Right ventricle myocardium inferior (tissue), 1 donor: Measurements from ENCODE around the gene CTU2. TPM values are rescaled to one million over a fixed set of nuclear protein-coding genes. Genes with fewer than 3 reads are reported as not detected.

Experiments
- ATAC-seq: fragments of 200-7000 bp; cut with Tn5 transposase; one replicate; pipeline ENCODE4 v1.9.1; 2020; ENCODE audit warnings: mild to moderate bottlenecking, moderate library complexity
- DNase-seq: peaks from one replicate; pipeline ENCODE4 v3.0.0; 2021; ENCODE audit errors: missing footprints
- intact Hi-C: fragments of 100-400 bp; cut with DNase I; formaldehyde crosslinking; loops from one replicate; pipeline ENCODE4 v1.11.0; 2022
- total RNA-seq: library from RNA; stranded (reverse); fragmentation: NEBNext Ultra II Directional; extraction: Animal tissue kit (Norgen Biotek cat#: 25700); gene quantifications from one replicate; pipeline ENCODE4 v1.2.1, GENCODE V29; 2021
- donor health status: DM: no; HTN: yes; CAD: no; lungs with severe emphysema.

CTU2 gene
- total RNA-seq, 1 donor from 2014 or later = 13.1 TPM

DNA sequence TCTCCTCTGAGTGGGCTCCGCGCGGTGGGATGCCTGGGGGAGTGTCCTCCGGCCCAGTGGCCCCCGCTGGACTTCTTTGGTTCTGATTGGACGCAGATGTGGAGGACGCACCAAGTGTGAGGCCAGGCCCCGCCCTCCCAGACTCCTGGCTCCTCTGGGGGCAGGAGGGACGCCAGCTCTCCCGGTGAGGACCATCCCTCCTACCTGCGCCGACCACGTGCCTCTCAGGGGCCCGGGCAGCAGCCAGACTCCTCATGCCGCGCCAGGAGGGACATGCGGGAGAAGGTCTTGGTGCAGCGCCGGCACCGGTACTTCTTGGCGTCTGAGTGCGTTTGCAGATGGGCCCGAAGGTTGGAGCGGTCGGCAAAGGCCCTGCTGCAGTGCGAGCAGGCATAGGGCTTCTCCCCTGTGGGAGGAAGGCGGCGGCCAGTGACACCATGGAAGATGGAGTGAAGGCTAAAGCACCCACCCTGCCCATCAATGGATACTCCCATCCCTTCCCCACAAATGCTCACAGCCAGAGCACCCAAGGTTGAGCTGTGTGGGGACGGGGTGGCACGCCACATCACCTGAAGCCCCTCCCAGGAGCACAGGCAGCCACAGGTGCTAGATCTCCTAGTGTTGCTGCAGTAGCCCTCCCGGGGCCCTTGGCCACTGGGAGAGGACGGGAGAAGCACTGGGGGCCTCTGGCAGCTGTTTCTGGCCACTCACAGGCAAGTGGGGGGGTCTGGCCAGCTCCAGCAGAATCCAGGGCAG lies 27.9 kb upstream of the CTU2 start:
- DNase-seq = no peak
- intact Hi-C loops = no loop called here
- no peak for ATAC-seq

DNA sequence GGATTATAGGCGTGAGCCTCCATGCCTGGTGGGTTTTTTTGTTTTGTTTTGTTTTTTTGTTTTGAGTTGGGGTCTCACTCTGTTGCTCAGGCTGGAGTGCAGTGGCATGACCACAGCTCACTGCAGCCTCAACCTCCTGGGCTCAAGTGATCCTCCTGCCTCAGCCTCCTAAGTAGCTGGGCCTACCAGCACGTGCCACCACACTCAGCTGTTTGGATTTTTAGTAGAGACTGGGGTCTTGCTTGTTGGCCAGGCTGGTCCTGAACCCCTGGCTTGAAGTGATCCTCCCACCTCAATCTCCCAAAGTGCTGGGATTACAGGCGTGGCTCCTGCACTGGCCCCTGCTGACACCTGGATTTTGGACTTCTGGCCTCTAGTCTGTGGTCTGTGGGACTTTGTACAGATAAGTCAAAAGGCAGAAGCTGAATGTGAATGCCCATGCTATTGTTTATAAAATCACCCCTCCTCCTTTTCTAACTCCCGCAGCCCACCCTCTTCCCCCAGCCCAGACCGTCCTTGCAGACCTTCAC lies 25.7 kb upstream of the CTU2 start:
- intact Hi-C loops = no loop called here
- no peak for DNase-seq
- no peak for ATAC-seq

DNA sequence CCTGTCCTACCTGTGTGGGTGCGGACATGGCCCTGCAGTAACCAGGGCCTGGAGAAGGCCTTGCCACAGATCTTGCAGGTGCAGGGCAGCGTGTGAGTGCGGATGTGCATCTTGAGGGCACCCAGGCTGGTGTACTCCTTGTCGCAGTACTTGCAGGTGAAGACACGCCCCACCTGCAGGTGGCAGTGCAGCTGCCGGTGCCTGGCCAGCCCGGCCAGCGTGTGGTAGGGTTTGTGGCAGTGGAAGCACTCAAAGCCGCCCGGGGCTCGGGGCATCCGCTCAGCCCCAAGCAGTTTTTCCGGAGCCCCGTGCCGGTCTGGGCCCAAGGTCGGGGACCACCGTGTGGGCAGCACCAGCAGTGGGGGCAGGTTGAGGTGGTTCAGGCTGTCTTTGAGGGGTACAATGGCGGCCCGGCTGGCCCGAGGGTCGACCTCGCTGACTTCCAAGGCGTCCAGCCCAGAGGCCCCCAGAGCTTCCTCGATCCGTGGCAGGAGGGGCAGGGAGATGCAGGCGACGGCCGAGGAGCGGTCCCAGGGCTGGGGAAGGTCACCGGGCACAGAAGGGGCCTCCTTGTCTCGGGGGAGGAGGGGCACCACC lies 25.1 kb upstream of the CTU2 start:
- ATAC-seq (no peak), DNase-seq (no peak)
- intact Hi-C loops = no loop called here

DNA sequence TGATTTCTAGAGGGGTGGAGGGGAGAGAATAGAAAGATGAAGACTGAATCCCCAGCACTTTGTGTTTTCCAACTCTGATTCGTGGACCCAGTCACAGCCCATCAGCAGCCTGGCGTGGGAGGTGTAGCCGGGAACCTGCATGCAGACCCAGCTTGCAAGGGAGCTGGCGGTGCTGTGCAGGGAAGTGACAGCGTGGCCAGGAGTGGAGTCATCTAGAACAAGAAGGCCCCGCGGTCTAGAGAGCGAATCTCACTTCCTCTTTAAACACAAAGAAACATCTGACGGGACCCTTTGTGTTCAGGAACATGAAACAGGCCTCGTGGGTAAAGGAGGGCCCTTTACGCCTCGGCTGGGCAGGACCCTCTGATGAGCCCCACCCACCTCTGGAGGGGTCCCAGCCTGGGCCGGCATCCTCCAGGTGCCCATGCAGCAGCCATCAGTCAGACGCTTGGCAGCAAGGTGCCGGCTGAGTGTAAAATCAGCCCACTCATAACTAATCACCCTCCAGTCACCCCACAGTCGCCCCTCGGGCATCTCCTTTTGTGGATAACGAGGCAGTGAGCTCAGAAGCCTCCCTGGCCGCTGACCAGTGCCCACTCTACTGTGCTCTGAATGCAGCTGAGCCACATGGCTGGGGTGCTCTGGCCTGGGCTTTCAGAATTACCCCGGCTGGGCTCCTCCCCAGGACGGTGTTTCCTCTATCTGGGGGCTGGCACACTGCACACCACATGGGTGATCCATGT lies 24.4 kb upstream of the CTU2 start:
- intact Hi-C loops = no loop called here
- DNase-seq = peak; percentile 85
- ATAC-seq = peak; percentile 20

DNA sequence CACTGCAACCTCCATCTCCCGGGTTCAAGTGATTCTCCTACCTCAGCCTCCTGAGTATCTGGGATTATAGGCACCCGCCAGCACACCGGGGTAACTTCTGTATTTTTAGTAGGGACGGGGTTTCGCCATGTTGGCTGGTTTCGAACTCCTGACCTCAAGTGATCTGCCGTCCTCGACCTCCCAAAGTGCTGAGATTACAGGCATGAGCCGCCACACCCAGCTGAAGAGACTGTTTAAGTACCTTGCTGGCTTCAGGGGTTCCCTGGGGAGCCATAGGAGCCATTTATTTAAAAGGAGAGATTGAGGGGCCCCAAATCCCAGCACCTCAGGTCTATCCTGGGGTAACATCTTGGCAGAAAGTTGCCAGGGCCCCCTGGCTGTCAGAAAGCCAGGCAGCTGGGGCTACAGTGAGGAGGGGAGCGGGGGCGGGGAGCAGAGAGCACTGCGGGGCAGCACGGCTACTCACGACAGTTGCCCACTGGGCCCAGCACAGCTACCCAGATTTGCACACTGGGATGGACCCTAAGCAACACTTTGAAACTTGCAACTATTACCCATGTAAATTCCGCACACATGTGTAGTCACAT lies 21.6 kb upstream of the CTU2 start:
- DNase-seq = no peak
- intact Hi-C loops = no loop called here
- ATAC-seq = no peak

DNA sequence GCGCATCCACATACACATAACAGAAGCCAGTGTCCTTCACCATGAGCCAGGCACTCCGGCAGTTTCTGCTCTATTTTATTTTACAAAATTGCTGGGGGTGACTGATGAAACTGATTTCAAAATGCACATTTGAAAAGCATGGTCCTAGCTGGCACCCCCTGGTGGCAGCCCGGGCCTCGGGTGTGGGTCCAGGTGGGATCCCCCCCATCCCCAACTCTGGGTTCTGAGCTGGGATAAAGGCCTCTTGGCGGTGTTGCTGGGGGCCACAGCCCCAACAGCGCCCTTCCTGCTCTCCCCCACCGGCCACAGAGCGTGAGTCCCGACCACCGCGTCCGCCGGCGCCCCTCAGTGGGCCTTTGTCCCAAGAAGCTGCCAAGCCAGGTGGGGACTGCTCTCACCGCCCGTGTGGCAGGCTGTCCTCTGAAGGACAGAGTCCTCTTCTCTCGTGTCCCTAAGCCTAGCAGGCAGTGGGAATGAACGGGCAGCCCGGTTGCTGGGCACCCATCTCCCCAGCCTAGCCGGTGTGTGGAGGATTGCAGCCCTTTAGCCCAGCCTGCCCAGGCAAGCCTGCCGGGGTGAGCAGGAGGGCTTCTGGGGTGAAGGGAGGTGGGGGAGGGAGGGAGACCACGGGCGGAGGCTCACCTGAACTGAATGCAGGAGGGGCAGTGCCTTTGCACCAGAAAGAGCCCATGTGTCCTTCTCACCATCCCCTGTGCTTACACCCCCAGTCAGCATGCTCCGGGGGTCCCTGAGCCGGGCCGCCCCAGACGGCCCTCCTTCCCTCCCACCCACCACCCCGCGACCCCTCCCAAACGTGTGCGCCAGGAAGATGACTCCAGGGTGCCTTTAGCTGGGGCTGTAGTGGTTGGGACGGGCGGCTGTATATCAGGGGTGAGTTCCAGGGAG lies 20.9 kb upstream of the CTU2 start:
- DNase-seq = no peak
- intact Hi-C loops = no loop called here
- peak; percentile 15 for ATAC-seq

DNA sequence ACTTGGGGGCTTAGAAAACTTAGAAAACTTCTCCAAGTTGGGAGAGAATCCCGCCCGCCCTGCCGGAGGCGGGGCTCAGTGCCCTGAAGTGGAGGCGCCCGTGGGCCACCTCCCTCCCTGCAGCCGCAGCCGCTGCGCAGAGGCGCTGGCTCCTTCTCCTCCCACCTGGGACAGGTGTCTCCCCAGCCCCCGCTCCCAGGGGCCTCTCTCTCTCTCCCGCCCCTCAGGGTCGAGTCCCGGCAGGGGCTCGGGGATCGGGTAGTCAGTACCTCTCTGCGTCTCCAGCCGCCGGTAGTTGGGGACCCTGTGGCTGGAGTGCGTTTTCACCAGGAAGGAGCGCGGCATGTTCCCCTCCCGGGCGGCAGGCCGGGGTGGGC lies 20.3 kb upstream of the CTU2 start:
- ATAC-seq = peak; percentile 32
- intact Hi-C loops = no loop called here
- no peak for DNase-seq

DNA sequence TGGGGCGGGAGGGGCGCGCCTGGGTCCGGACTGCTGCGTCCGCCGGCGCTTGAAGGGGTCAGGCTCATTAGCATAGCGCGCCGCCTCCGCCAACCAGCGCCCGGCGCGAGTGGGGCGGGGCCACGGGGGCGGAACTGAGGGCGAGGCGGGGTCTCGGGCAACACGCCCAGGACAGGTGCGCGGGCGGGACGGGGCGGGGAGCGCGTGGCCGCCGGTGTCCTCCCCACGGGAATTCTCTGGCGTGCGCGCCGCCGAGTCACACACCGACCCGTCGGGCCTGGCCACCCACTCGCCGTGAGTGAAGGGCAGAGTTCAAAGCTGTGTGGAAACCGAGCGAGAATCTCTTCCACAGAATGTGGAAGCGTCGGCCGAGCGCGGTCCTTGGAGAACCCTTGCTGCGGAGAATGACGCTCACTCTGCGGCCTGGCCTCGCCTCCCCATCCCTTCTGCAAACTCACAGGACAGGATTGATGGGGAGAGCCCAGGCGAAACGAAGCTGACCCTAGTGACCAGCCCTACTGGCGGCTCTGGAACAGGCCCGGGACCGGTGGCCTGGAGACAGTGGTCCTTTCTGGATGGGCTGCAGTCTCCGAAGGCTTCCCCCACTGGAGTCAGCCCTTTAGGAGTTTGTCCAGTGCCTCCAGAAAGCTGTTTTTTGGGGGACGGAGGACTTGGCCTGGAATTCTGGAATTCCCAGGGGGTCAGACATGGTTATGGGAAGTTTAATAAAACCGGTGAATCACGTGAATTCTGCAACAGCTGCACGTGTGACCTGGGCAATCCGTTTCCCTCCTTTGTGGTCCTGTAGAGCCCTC lies 19.7 kb upstream of the CTU2 start, which contains the start of gene SNAI3:
SNAI3 (minus strand) TSS at position 69 of the 815 bp plus-strand sequence. CDS start 101 bp downstream, outside the sequence.
- DNase-seq = peak; percentile 94
- peak; percentile 91 for ATAC-seq
- intact Hi-C loops = no loop called here

DNA sequence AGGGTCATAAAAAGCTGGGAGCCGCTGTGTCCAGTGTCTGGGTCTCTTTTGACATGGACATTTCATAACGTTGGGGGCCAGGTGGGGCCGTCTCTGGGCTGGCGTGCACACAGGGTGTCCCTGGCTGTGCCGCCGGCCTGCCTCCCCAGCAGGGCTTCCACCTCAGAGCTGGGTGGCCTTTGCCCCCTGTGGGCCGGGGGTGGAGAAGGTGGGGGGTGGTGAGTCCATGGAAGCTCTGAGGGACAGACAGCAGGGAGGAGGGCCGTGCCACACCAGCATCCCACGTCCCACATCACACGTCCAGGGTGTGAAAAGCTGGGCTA lies 19.1 kb upstream of the CTU2 start:
- DNase-seq (no peak), ATAC-seq (no peak)
- intact Hi-C loops = no loop called here

DNA sequence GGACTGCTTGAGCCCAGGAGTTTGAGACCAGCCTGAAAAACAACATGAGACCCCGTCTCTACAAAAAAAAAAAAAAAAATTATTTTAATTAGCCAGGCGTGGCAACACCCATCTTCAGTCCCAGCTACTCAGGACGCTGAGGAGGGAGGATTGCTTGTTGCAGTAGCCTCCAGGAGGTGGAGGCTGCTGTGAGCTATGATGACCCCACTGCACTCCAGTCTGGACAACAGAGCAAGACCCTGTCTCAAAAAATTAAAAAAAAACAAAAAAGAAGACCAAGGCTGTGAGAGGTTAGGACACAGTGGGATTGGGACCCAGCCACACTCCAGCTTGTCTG lies 18.7 kb upstream of the CTU2 start:
- no peak for DNase-seq
- no peak for ATAC-seq
- intact Hi-C loops = no loop called here

DNA sequence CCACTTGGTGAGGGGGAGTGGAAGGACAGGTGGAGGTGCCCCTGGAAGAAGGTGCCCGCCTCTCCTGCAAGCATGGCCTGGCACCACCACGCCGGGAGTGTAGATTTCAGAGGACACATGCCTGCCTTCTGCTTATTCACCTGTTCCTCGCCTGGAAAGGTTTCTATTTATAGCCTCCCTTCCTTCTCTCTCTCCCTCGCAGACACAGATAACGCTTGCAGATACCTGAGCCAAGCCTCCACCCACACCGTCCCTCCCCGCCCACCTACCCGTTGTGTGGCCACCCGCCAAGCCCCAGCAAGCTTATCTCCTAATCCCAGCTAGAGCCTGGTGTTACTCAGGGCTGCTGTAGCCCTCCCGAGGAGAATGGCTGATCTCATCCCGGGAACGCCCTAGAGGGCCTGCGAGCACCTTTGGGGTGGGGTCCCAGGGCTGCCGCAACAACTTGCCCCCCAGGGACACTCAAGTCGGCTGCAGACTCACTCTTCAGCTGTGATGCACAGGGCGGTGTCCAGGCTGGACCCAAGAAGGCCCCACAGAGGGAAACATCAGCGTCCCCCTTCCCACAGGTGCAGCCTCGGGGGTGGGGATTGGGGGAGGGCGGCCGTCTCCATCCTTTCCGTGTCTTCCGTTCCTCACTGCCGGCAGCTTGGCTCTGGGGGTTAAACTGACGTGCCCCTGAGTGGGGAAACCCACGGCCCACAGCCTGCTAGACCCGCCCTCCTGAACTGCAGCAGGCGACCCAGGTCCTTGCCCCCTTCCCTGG lies 18.1 kb upstream of the CTU2 start:
- no peak for DNase-seq
- intact Hi-C loops = no loop called here
- ATAC-seq = no peak

DNA sequence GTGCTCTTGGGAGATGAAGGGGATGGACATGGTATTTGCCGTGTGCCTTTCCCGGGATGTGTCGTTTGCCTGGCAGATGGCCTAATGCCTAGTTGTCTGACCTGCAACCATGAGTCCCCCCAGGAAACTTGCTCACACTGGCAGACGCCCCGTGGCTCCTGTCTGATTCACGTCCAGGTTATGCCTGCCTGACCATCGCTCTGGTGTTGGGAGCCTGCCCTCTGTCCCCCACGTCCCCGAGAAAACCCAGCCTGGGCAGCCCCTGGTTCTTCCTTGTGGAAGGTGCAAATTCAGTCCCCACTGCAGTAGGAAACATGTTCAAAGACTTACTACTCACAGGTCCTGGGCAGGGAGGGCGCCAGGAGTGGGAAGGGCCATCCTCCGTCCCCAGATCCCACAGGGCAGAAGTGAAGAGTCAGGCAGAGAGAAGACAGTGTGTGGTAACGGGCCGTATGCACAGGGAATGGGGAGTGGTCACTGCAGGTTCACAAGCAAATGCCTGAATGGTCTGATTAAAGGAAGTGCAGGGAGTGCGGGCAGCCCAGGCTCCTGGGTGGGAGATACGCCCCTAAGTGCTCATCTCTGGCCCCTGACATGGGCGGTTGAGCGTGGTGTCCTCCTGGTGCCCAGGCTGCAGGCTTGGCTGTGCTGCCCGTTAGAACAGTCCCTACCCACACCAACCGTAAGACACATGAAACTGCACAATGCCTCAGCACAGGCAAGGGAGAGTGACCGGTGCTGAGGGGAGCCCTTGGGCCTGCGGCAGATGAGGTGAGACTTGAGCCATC lies 15.8 kb upstream of the CTU2 start:
- intact Hi-C loops = no loop called here
- ATAC-seq (no peak), DNase-seq (no peak)

DNA sequence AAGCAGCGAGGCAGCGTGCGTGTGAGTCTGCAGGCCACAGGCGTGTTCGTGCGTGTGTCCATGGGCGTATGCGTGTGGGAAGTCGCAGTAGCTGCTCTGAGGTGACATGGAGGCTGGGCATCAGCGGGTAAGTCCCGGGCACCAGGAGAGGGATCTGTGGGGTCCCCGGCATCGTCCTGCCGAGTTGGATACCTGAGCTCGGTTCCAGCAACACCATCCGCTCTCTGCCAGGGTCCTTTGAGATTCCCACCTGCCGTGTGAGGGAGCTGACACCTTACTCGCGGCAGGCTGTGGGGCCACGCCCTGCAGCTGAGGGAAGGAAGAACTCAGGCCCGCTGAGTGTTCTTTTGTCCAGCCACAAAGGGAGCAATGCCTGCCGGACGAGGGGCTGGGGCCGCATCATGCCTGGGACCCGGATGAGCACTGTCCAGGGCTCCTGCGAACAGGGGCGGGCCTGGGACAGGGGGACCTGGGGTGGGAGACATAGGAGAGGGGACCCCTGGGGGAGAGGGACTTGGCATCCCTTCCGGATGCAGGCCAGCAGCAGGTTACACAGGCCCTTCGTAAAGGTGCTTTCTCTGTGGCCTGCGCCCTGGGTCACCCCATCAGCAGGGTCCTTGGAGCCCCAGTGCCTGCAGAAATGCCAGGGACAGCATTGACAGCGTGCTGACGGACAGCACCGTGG lies 15.0 kb upstream of the CTU2 start:
- ATAC-seq (no peak), DNase-seq (no peak)
- intact Hi-C loops = no loop called here

DNA sequence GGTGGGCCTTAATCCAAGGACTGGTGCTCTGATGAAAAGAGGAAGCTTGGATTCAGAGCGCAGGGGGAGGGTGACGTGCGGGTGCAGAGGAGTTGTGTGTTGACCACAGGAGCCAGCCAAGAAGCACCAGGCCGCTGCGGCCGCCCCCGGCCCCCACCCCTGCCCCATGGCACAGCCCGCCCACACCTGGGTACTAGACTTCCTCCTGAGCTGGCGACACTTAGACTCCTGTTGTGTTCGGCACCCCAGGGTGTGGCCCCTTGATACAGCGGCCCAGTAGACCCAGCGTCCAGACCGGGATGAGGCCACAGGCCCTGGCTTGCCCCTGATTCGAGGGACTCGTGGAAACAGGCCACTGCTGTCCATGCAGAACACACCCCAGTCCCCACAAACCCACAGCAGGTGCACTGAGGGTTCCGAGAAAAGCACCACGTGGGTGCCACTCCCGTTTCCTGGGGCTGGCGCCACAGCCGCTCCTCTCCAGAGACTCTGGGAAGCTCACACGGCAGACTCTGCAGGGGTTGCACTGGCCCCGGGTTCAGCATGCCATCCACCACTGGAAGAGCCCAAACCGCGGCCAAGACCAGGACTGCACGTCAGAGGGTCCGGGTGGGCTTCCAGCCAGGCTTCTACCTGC lies 14.3 kb upstream of the CTU2 start:
- no peak for ATAC-seq
- intact Hi-C loops = no loop called here
- DNase-seq = peak; percentile 83

DNA sequence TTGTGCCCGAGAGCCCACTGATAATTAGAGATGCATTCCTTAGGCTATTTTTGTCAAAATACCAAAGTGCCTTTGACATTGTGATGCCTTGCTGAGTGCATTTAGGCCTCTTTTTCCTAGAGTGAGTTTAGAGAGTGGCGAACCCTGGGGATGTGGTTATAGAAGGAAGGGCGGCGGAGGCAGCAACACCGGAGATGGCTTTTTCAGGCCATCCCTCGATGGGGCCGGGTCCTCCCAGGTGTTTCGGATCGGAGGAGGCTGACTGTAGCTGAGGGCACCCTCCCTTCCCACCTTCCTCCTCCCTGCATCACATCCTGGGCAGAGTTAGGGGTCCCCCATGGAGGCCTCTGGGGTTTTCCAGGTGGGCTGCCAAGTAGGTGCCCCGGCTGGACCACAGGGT lies 13.4 kb upstream of the CTU2 start:
- DNase-seq (no peak), ATAC-seq (no peak)
- intact Hi-C loops = no loop called here
